Gastrocnemius medialis (tissue), 4 donors: ENCODE results near the gene TEAD4. TPM values are rescaled to one million over a fixed set of nuclear protein-coding genes. Genes with fewer than 3 reads are reported as not detected.

ENCODE experiments used
- ATAC-seq, 2 donors: fragments of 150-250 bp; one replicate each; pipeline ENCODE4 v1.9.1; 2016
- DNase-seq, 2 donors: peaks; one replicate each; pipeline ENCODE4 v3.0.0-alpha.2; 2019
- H3K27ac ChIP-seq, 4 donors: fragments of 200-600 bp; sonication (generic); 1 replicate in 1 of 4; 2 replicates in 3 of 4; pipeline ENCODE4 v1.5.1; 2016 to 2018; ENCODE audit warnings: mild to moderate bottlenecking in 2 of 4, moderate library complexity in 1 of 4
- H3K27me3 ChIP-seq, 3 donors: fragments of 200-600 bp; sonication (generic) in 2 of 3; 1 replicate in 1 of 3; 2 replicates in 2 of 3; pipeline versions ENCODE4 v1.5.1 to v1.6.0; 2016 to 2019; ENCODE audit warnings: mild to moderate bottlenecking in 1 of 3, moderate library complexity in 1 of 3
- H3K36me3 ChIP-seq, 2 donors: fragments of 200-600 bp; sonication (generic) in 1 of 2; one replicate each; pipeline ENCODE4 v1.5.1; 2017 to 2018
- H3K4me1 ChIP-seq, 2 donors: fragments of 200-600 bp; sonication (generic) in 1 of 2; one replicate each; pipeline ENCODE4 v1.5.1; 2016 to 2017; ENCODE audit warnings: mild to moderate bottlenecking in 2 of 2
- H3K4me3 ChIP-seq, 4 donors: fragments of 200-600 bp; sonication (generic) in 3 of 4; 1 replicate in 1 of 4; 2 replicates in 3 of 4; pipeline ENCODE4 v1.5.1; 2016 to 2019; ENCODE audit warnings: mild to moderate bottlenecking in 2 of 4
- H3K9me3 ChIP-seq, 3 donors: fragments of 200-600 bp; sonication (generic) in 2 of 3; 1 replicate in 1 of 3; 2 replicates in 2 of 3; pipeline ENCODE4 v1.5.1; 2016 to 2019
- CTCF ChIP-seq, 5 experiments: fragments of 450-650 bp in 3 of 5; fragments of 200-600 bp in 2 of 5; sonication (generic) in 2 of 5; IDR thresholded peaks in 4 of 5; conservative IDR thresholded peaks in 1 of 5; 1 replicate in 4 of 5; 2 replicates in 1 of 5; pipeline ENCODE4 v1.5.1; 2016 to 2019; ENCODE audit warnings: antibody characterized with exemption in 5 of 5, mild to moderate bottlenecking in 3 of 5, moderate library complexity in 3 of 5
- POLR2A ChIP-seq, 2 donors: fragments of 450-650 bp; IDR thresholded peaks; one replicate each; pipeline ENCODE4 v1.6.1; 2017; ENCODE audit warnings: antibody characterized with exemption in 2 of 2, mild to moderate bottlenecking in 2 of 2, moderate library complexity in 2 of 2
- in situ Hi-C, 4 donors: fragments of 200-750 bp; cut with MboI; loops; one replicate each; pipeline versions ENCODE4 v1.15.0 to v1.8.0; 2017; ENCODE audit warnings: low sequenced_read_pairs in 4 of 4
- intact Hi-C: fragments of 100-400 bp; cut with DNase I; formaldehyde crosslinking; loops from one replicate; pipeline ENCODE4 v1.15.1; 2023; ENCODE audit warnings: low total_unique reads
- total RNA-seq, 4 donors: library from RNA; depleted of rRNA; stranded (reverse); fragments of >200 nt; gene quantifications; one replicate each; pipeline versions ENCODE4 v1.1.0 to v1.2.3, GENCODE V29; 2016

Gene TEAD4
- total RNA-seq, 4 donors from 2014 or later, result 91.1 to 201 (median 122) TPM

GRCh38 chr12:2967651-2968050 lies 8.5 kb downstream of the TEAD4 start:
- H3K9me3 ChIP-seq, result no peaks in the 10 kb centered on the region
- H3K27me3 ChIP-seq, result no peaks in the 10 kb centered on the region
- DNase-seq (no peak), ATAC-seq (no peak)
- in situ Hi-C loops, result no loop called here
- peaks cover 23 to 34% of the 10 kb centered on the region in 2 donors for H3K4me1 ChIP-seq
- peak overlapping the region in 1 of 4 donors; percentile 23 for H3K27ac ChIP-seq
- no peaks in the 10 kb centered on the region for H3K36me3 ChIP-seq
- H3K4me3 ChIP-seq, result no peak overlapping the region
- TF ChIP-seq CTCF (IDR thresholded peaks at IDR 0.05 in 4 of 5, conservative IDR thresholded peaks at IDR 0.05 in 1 of 5) (no peak), POLR2A (IDR thresholded peaks at IDR 0.05) (no peak)
- intact Hi-C loops, result no loop called here

GRCh38 chr12:2970744-2971143 lies 11.5 kb downstream of the TEAD4 start:
- Histone ChIP-seq H3K36me3 (no peaks in the 10 kb centered on the region), H3K4me3 (no peak overlapping the region), H3K27me3 (no peaks in the 10 kb centered on the region), H3K27ac (peak overlapping the region; percentile 16 to 65 (median 30)), H3K4me1 (peaks cover 23 to 38% of the 10 kb centered on the region in 2 donors), H3K9me3 (no peaks in the 10 kb centered on the region)
- DNase-seq (peak in 1 of 2 donors; percentile 83), ATAC-seq (peak; percentile 23 to 91)
- TF ChIP-seq POLR2A (IDR thresholded peaks at IDR 0.05), result no peak
- TF ChIP-seq CTCF (IDR thresholded peaks at IDR 0.05 in 4 of 5, conservative IDR thresholded peaks at IDR 0.05 in 1 of 5), result no peak
- intact Hi-C loops (no loop called here), in situ Hi-C loops (no loop called here)

- H3K4me3 ChIP-seq, result no peak overlapping the region
- intact Hi-C loops, result no loop called here
- H3K27me3 ChIP-seq, result no peaks in the 10 kb centered on the region
- no peak for DNase-seq
- no peak for ATAC-seq
- H3K27ac ChIP-seq, result peak overlapping the region; percentile 78 to 86 (median 82)
- H3K9me3 ChIP-seq, result no peaks in the 10 kb centered on the region
- no peaks in the 10 kb centered on the region for H3K36me3 ChIP-seq
- in situ Hi-C loops, result no loop called here
- peaks cover 45 to 54% of the 10 kb centered on the region in 2 donors for H3K4me1 ChIP-seq
- no peak for TF ChIP-seq CTCF (IDR thresholded peaks at IDR 0.05 in 4 of 5, conservative IDR thresholded peaks at IDR 0.05 in 1 of 5)
- TF ChIP-seq POLR2A (IDR thresholded peaks at IDR 0.05), result no peak
Measured at GRCh38 chr12:2973566-2973965, 14.4 kb downstream of the TEAD4 start.

GRCh38 chr12:2974560-2974971 lies 15.4 kb downstream of the TEAD4 start:
- Histone ChIP-seq H3K4me3 (peak overlapping the region in 3 of 4 donors; percentile 44), H3K27ac (peak overlapping the region; percentile 78 to 86 (median 82))

More at GRCh38 chr12:2974560-2974971, 15.4 kb downstream of the TEAD4 start:
- ATAC-seq, result peak; percentile 75 to 77
- in situ Hi-C loops, result no loop called here
- TF ChIP-seq CTCF (IDR thresholded peaks at IDR 0.05 in 4 of 5, conservative IDR thresholded peaks at IDR 0.05 in 1 of 5), result no peak
- TF ChIP-seq POLR2A (IDR thresholded peaks at IDR 0.05), result no peak
- intact Hi-C loops, result loop anchor here (1.0 kb wide), 1 partner anchor 9 kb away; no protein-coding TSS in a partner anchor
- peak in 1 of 2 donors; percentile 60 for DNase-seq
- Histone ChIP-seq H3K36me3 (no peaks in the 10 kb centered on the region), H3K4me1 (peaks cover 47 to 54% of the 10 kb centered on the region in 2 donors), H3K27me3 (no peaks in the 10 kb centered on the region), H3K9me3 (no peaks in the 10 kb centered on the region)
